IMR-90 (cell line): ENCODE results near the gene SLIT3. TPM values are rescaled to one million over a fixed set of nuclear protein-coding genes. Genes with fewer than 3 reads are reported as not detected.

ENCODE experiments used
- ATAC-seq: fragments of 200-7000 bp; cut with Tn5 transposase; 2 replicates; pipeline ENCODE4 v1.9.1; 2020; ENCODE audit warnings: low read depth, mild to moderate bottlenecking, moderate library complexity
- BruUV-seq: library from RNA; stranded (reverse); fragments of 400-500 nt; replicated peaks from 2 replicates; lab custom pipeline; 2021; lab: Mats Ljungman, UMichigan
- CTCF ChIA-PET: fragments of 300-600 bp; formaldehyde crosslinking; extraction: SDS; loops from one replicate; lab custom pipeline; 2021; ENCODE audit warnings: antibody characterized with exemption; lab: Yijun Ruan, JAX
- POLR2A ChIA-PET: fragments of 300-600 bp; sonication (Branson Sonifier 250); formaldehyde crosslinking; loops from one replicate; lab custom pipeline; 2022; ENCODE audit warnings: antibody characterized with exemption; ENCODE audit not compliant: unreplicated experiment; lab: Charles Lee
- DNase-seq: peaks from one replicate; pipeline ENCODE4 v3.0.0; 2013
- H2AFZ ChIP-seq: replicated peaks from 2 replicates; pipeline ENCODE3; 2013; ENCODE audit warnings: low read length, mild to moderate bottlenecking; ENCODE audit not compliant: poor library complexity
- H2AK5ac ChIP-seq: 2 replicates; pipeline ENCODE4 v1.6.1; 2013; ENCODE audit warnings: low read depth, low read length, inconsistent platforms
- H2AK9ac ChIP-seq: replicated peaks from 2 replicates; pipeline ENCODE3; 2013; ENCODE audit warnings: mild to moderate bottlenecking, low read depth, low read length, moderate library complexity; ENCODE audit not compliant: poor library complexity
- H2BK120ac ChIP-seq: 2 replicates; pipeline ENCODE4 v1.6.1; 2013; ENCODE audit warnings: low read depth, low read length, inconsistent platforms
- H2BK15ac ChIP-seq: 3 replicates; pipeline ENCODE4 v1.6.1; 2013; ENCODE audit warnings: low read depth, low read length, inconsistent platforms
- H2BK20ac ChIP-seq: 2 replicates; pipeline ENCODE4 v1.6.1; 2013; ENCODE audit warnings: low read depth, mild to moderate bottlenecking, inconsistent platforms, low read length, moderate library complexity
- H2BK5ac ChIP-seq: 2 replicates; pipeline ENCODE4 v1.6.1; 2013; ENCODE audit warnings: mild to moderate bottlenecking, low read depth, low read length, inconsistent platforms; ENCODE audit not compliant: poor library complexity, severe bottlenecking
- H3K14ac ChIP-seq: replicated peaks from 2 replicates; pipeline ENCODE4 v1.6.1; 2013; ENCODE audit warnings: low read depth, low read length, inconsistent platforms
- H3K18ac ChIP-seq: 2 replicates; pipeline ENCODE4 v1.6.1; 2013; ENCODE audit warnings: low read depth, low read length, control low read depth
- H3K23ac ChIP-seq: 2 replicates; pipeline ENCODE4 v1.6.1; 2013; ENCODE audit warnings: low read depth, low read length, inconsistent platforms
- H3K27ac ChIP-seq: 2 replicates; pipeline ENCODE4 v1.5.1; 2013; ENCODE audit warnings: mild to moderate bottlenecking, control low read depth, low read length; ENCODE audit not compliant: insufficient read depth
- H3K27me3 ChIP-seq: 2 replicates; pipeline ENCODE4 v1.6.1; 2013; ENCODE audit warnings: low read length; ENCODE audit not compliant: control insufficient read depth, insufficient read depth
- H3K36me3 ChIP-seq: 2 replicates; pipeline ENCODE4 v1.6.1; 2013; ENCODE audit warnings: low read length, mixed read lengths; ENCODE audit not compliant: control insufficient read depth, insufficient read depth
- H3K4ac ChIP-seq: 2 replicates; pipeline ENCODE4 v1.6.1; 2013; ENCODE audit warnings: low read depth, low read length, inconsistent platforms
- H3K4me1 ChIP-seq: 2 replicates; pipeline ENCODE4 v1.6.1; 2013; ENCODE audit warnings: low read length, mixed read lengths; ENCODE audit not compliant: control insufficient read depth, insufficient read depth
- H3K4me2 ChIP-seq: 2 replicates; pipeline ENCODE4 v1.6.1; 2013; ENCODE audit warnings: low read depth, mild to moderate bottlenecking, control low read depth, low read length, moderate library complexity
- H3K4me3 ChIP-seq: 2 replicates; pipeline ENCODE4 v1.5.1; 2013; ENCODE audit warnings: low read depth, mild to moderate bottlenecking, control low read depth, low read length, moderate library complexity; ENCODE audit not compliant: insufficient read depth
- H3K56ac ChIP-seq: 2 replicates; pipeline ENCODE4 v1.6.1; 2013; ENCODE audit warnings: low read length, inconsistent platforms; ENCODE audit not compliant: insufficient read depth; ENCODE audit errors: extremely low read depth
- H3K79me1 ChIP-seq, 2 experiments: 2 replicates each; pipeline ENCODE4 v1.6.1; 2013; ENCODE audit warnings: low read length in 2 of 2, inconsistent platforms in 1 of 2, low read depth in 1 of 2
- H3K9ac ChIP-seq: 2 replicates; pipeline ENCODE4 v1.6.1; 2013; ENCODE audit warnings: low read depth, low read length, control low read depth
- H3K9me1 ChIP-seq: 2 replicates; pipeline ENCODE4 v1.6.1; 2013; ENCODE audit warnings: low read length, inconsistent platforms; ENCODE audit not compliant: insufficient read depth
- H3K9me3 ChIP-seq: 2 replicates; pipeline ENCODE4 v1.6.1; 2013; ENCODE audit warnings: low read length; ENCODE audit not compliant: control insufficient read depth, insufficient read depth
- H4K20me1 ChIP-seq: 2 replicates; pipeline ENCODE4 v1.6.1; 2013; ENCODE audit warnings: low read length, inconsistent platforms; ENCODE audit not compliant: insufficient read depth
- H4K5ac ChIP-seq: 2 replicates; pipeline ENCODE4 v1.6.1; 2013; ENCODE audit warnings: mild to moderate bottlenecking, low read depth, low read length, control low read depth
- H4K8ac ChIP-seq, 2 experiments: 2 replicates each; pipeline ENCODE4 v1.6.1; 2013; ENCODE audit warnings: low read depth in 2 of 2, low read length in 2 of 2, control low read depth in 1 of 2, inconsistent platforms in 1 of 2
- H4K91ac ChIP-seq: 2 replicates; pipeline ENCODE4 v1.6.1; 2013; ENCODE audit warnings: low read depth, low read length, inconsistent platforms; ENCODE audit not compliant: insufficient read depth
- BHLHE40 ChIP-seq: fragments of 150-350 bp; IDR thresholded peaks from 2 replicates; pipeline ENCODE4 v1.6.1; 2016; ENCODE audit warnings: mild to moderate bottlenecking, low read depth, low read length
- CEBPB ChIP-seq: IDR thresholded peaks from 2 replicates; pipeline ENCODE4 v1.6.1; 2012; ENCODE audit warnings: low read depth, low read length, improper control_type of control experiment
- CHD1 ChIP-seq: IDR thresholded peaks from 2 replicates; pipeline ENCODE4 v1.6.1; 2012; ENCODE audit warnings: low read depth, low read length, improper control_type of control experiment
- CTCF ChIP-seq: conservative IDR thresholded peaks from 2 replicates; pipeline ENCODE4 v1.5.1; 2012; ENCODE audit warnings: mild to moderate bottlenecking, low read depth, low read length, improper control_type of control experiment
- ELK1 ChIP-seq: fragments of 150-350 bp; IDR thresholded peaks from 2 replicates; pipeline ENCODE4 v1.6.1; 2016; ENCODE audit warnings: low read depth, mild to moderate bottlenecking, low read length, moderate library complexity, borderline replicate concordance
- FOS ChIP-seq: fragments of 150-350 bp; IDR thresholded peaks from 2 replicates; pipeline ENCODE4 v1.6.1; 2016; ENCODE audit warnings: low read depth, low read length
- MAFK ChIP-seq: IDR thresholded peaks from 2 replicates; pipeline ENCODE4 v1.6.1; 2012; ENCODE audit warnings: low read depth, low read length, improper control_type of control experiment
- MAZ ChIP-seq: IDR thresholded peaks from 2 replicates; pipeline ENCODE4 v1.6.1; 2012; ENCODE audit warnings: low read depth, mild to moderate bottlenecking, low read length, improper control_type of control experiment, moderate library complexity, borderline replicate concordance
- MXI1 ChIP-seq: IDR thresholded peaks from 2 replicates; pipeline ENCODE4 v1.6.1; 2012; ENCODE audit warnings: low read depth, mild to moderate bottlenecking, low read length, moderate library complexity, borderline replicate concordance
- NFE2L2 ChIP-seq: fragments of 150-350 bp; IDR thresholded peaks from 2 replicates; pipeline ENCODE4 v1.6.1; 2016; ENCODE audit warnings: low read depth, mild to moderate bottlenecking, low read length
- POLR2A ChIP-seq: IDR thresholded peaks from 2 replicates; pipeline ENCODE4 v1.6.1; 2012; ENCODE audit warnings: mild to moderate bottlenecking, low read depth, low read length
- RAD21 ChIP-seq: IDR thresholded peaks from 2 replicates; pipeline ENCODE4 v1.6.1; 2012; ENCODE audit warnings: low read length, improper control_type of control experiment
- RCOR1 ChIP-seq: IDR thresholded peaks from 2 replicates; pipeline ENCODE4 v1.6.1; 2012; ENCODE audit warnings: mild to moderate bottlenecking, low read length, improper control_type of control experiment; ENCODE audit not compliant: insufficient replicate concordance
- RFX5 ChIP-seq: IDR thresholded peaks from 2 replicates; pipeline ENCODE4 v1.8.0; 2012; ENCODE audit warnings: low read depth, mild to moderate bottlenecking, low read length, moderate library complexity
- SMC3 ChIP-seq: fragments of 150-350 bp; IDR thresholded peaks from 2 replicates; pipeline ENCODE4 v1.6.1; 2016; ENCODE audit warnings: low read depth, mild to moderate bottlenecking, antibody characterized with exemption, low read length, moderate library complexity
- USF2 ChIP-seq: fragments of 150-350 bp; IDR thresholded peaks from 2 replicates; pipeline ENCODE4 v1.6.1; 2017; ENCODE audit warnings: mild to moderate bottlenecking, antibody characterized with exemption, low read length, low read depth
- WGBS, 2 experiments: methylation state at CpG; one replicate each; pipeline versions ENCODE4 v1.1.5 to v1.1.7; 2013; ENCODE audit warnings: missing lambda C conversion rate in 2 of 2; ENCODE audit not compliant: insufficient read length in 1 of 2; ENCODE audit errors: extremely low coverage in 2 of 2; 5-methylcytosine and 5-hydroxymethylcytosine counted together
- dilution Hi-C: fragments of 300-500 bp; cut with HindIII; formaldehyde crosslinking; loops from one replicate; pipeline ENCODE4 v1.14.3; 2018; ENCODE audit warnings: low sequenced_read_pairs; ENCODE audit not compliant: unreplicated experiment
- in situ Hi-C: fragments of 300-500 bp; cut with MboI; formaldehyde crosslinking; loops from 3 replicates; pipeline ENCODE4 v1.14.3; 2019; ENCODE audit warnings: low sequenced_read_pairs, inconsistent platforms, mixed read lengths
- intact Hi-C: fragments of 100-400 bp; cut with micrococcal nuclease; formaldehyde crosslinking; loops from 2 replicates; pipeline ENCODE4 v1.10.0; 2022
- polyA plus RNA-seq, 3 experiments: library from polyadenylated mRNA; depleted of rRNA; stranded (reverse); fragments of >200 nt; gene quantifications; 2 replicates each; pipeline ENCODE4 v1.2.3, GENCODE V29; 2012; ENCODE audit warnings: low replicate concordance in 1 of 3
- total RNA-seq: library from RNA; depleted of rRNA; stranded (reverse); fragments of >200 nt; gene quantifications from 2 replicates; pipeline ENCODE4 v1.2.3, GENCODE V29; 2012

Gene SLIT3
- total and polyA plus RNA-seq, 2 of the 4 experiments (the other 2 are of a cell fraction): 0.18 to 0.50 TPM

GRCh38 chr5:168803541-168803940 is 497.4 kb downstream of the SLIT3 start:
- no TSS peak for BruUV-seq
- Histone ChIP-seq H3K14ac (no peak overlapping the region), H3K4ac (no peak overlapping the region), H2AK9ac (no peak overlapping the region), H3K36me3 (no peaks in the 10 kb centered on the region), H3K4me1 (no peaks in the 10 kb centered on the region), H3K27ac (no peak overlapping the region), H2BK20ac (no peak overlapping the region), H2BK5ac (no peak overlapping the region), H3K9me3 (no peaks in the 10 kb centered on the region), H3K18ac (no peak overlapping the region), H2BK15ac (no peak overlapping the region), H3K4me2 (no peak overlapping the region), H4K8ac (no peak overlapping the region), H2AK5ac (no peak overlapping the region), H3K9ac (no peak overlapping the region), H3K23ac (no peak overlapping the region), H3K4me3 (no peak overlapping the region), H4K20me1 (no peaks in the 10 kb centered on the region), H3K56ac (no peak overlapping the region), H3K79me1 (no peaks in the 10 kb centered on the region), H3K27me3 (no peaks in the 10 kb centered on the region), H4K5ac (no peak overlapping the region), H2AFZ (no peak overlapping the region), H2BK120ac (no peak overlapping the region), H3K9me1 (no peaks in the 10 kb centered on the region), H4K91ac (no peak overlapping the region)
- ATAC-seq: no peak
- POLR2A ChIA-PET: no interaction called here
- no peak for DNase-seq
- TF ChIP-seq CHD1: no peak
- no peak for TF ChIP-seq MAZ
- TF ChIP-seq BHLHE40: no peak
- no peak for TF ChIP-seq POLR2A
- no peak for TF ChIP-seq ELK1
- TF ChIP-seq USF2: no peak
- no peak for TF ChIP-seq RCOR1
- TF ChIP-seq RFX5: no peak
- TF ChIP-seq MXI1: no peak
- TF ChIP-seq CTCF: no peak
- TF ChIP-seq RAD21: no peak
- no peak for TF ChIP-seq FOS
- no peak for TF ChIP-seq NFE2L2
- no peak for TF ChIP-seq MAFK
- TF ChIP-seq CEBPB: no peak
- no peak for TF ChIP-seq SMC3
- dilution Hi-C loops (no loop called here), in situ Hi-C loops (loop anchor here (25.0 kb wide), 1 partner anchor 541 kb away; no protein-coding TSS in a partner anchor), intact Hi-C loops (no loop called here)
- CTCF ChIA-PET: no interaction called here
- 66% methylated on average over 3 of the region's 4 CpGs; no CpG with 5 or more reads in 1 of the 2 experiments for WGBS, 2 experiments
